Measurements from ENCODE around the gene MAML3.

- TF ChIP-seq CTCF (optimal IDR thresholded peaks at IDR 0.05 in 1 of 3, IDR thresholded peaks at IDR 0.05 in 1 of 3, conservative IDR thresholded peaks at IDR 0.05 in 1 of 3; ENCODE audit: extremely low read depth in 1 of 3, insufficient read depth in 2 of 3, low read length in 3 of 3) (no peak), EZH2 (IDR thresholded peaks at IDR 0.05; ENCODE audit: low read length) (no peak)
Observed at GRCh38 chr4:139676365-139676764, 477.6 kb downstream of the MAML3 start.
